ENCODE data around the gene SPHK2. TPM values are rescaled to one million over a fixed set of nuclear protein-coding genes. Genes with fewer than 3 reads are reported as not detected.
A peak's percentile ranks its signal among the peaks of the same experiment; 100 is the strongest.

Gene SPHK2
- polyA plus RNA-seq, 1 experiment = 9.2 TPM

- no peak for DNase-seq (ENCODE audit: low read depth)
- no peaks in the 10 kb centered on the region for H3K27me3 ChIP-seq (ENCODE audit: control insufficient read depth, insufficient read depth, low read length)
- H3K36me3 ChIP-seq (ENCODE audit: control insufficient read depth, insufficient read depth, low read length) = no peaks in the 10 kb centered on the region
- CTCF ChIA-PET = interaction anchor here (0.9 to 3.5 kb wide), 8 partner anchors 20 to 195 kb away, joined by 3 to 20 read pairs (median 4); no protein-coding TSS in a partner anchor
- H3K4me3 ChIP-seq (ENCODE audit: low read depth, low read length) = peak overlapping the region; percentile 47
- no peak for TF ChIP-seq CTCF (IDR thresholded peaks at IDR 0.05; ENCODE audit: insufficient read depth, low read depth, low read length)
- POLR2A ChIA-PET = no interaction called here
These were observed 27.5 kb downstream of the SPHK2 start for GRCh38 chr19:48646722-48647216.

GRCh38 chr19:48648134-48648533, 28.8 kb downstream of the SPHK2 start:
- TF ChIP-seq CTCF (IDR thresholded peaks at IDR 0.05; ENCODE audit: insufficient read depth, low read depth, low read length) = no peak
- no peak for DNase-seq (ENCODE audit: low read depth)
- H3K36me3 ChIP-seq (ENCODE audit: control insufficient read depth, insufficient read depth, low read length) = no peaks in the 10 kb centered on the region
- CTCF ChIA-PET = interaction anchor here (0.7 kb wide), 1 partner anchor 194 kb away, joined by 3 read pairs; no protein-coding TSS in a partner anchor
- H3K4me3 ChIP-seq (ENCODE audit: low read depth, low read length) = no peak overlapping the region
- POLR2A ChIA-PET = no interaction called here
- H3K27me3 ChIP-seq (ENCODE audit: control insufficient read depth, insufficient read depth, low read length) = 0 out of 2 replicates have a peak, but pooled peaks cover 2% of the 10 kb centered on the region

- ChIA-PET CTCF (interaction anchor here (1.2 kb wide), 1 partner anchor 23 kb away, joined by 3 read pairs; no protein-coding TSS in a partner anchor), POLR2A (no interaction called here)
- DNase-seq (ENCODE audit: low read depth) = no peak
These were observed 31.8 kb downstream of the SPHK2 start for GRCh38 chr19:48650974-48651682.

GRCh38 chr19:48651683-48652048, 32.4 kb downstream of the SPHK2 start:
- CTCF ChIA-PET = no interaction called here
- DNase-seq (ENCODE audit: low read depth) = no peak
- no peak for TF ChIP-seq CTCF (IDR thresholded peaks at IDR 0.05; ENCODE audit: insufficient read depth, low read depth, low read length)
- POLR2A ChIA-PET = no interaction called here
- H3K4me3 ChIP-seq (ENCODE audit: low read depth, low read length) = no peak overlapping the region
- H3K36me3 ChIP-seq (ENCODE audit: control insufficient read depth, insufficient read depth, low read length) = no peaks in the 10 kb centered on the region
- H3K27me3 ChIP-seq (ENCODE audit: control insufficient read depth, insufficient read depth, low read length) = peaks cover 2% of the 10 kb centered on the region; the same call in 1 of the 2 replicates

More at GRCh38 chr19:48650974-48651682, 31.8 kb downstream of the SPHK2 start:
- Histone ChIP-seq H3K36me3 (ENCODE audit: control insufficient read depth, insufficient read depth, low read length) (no peaks in the 10 kb centered on the region), H3K27me3 (ENCODE audit: control insufficient read depth, insufficient read depth, low read length) (peaks cover 2% of the 10 kb centered on the region; the same call in 1 of the 2 replicates), H3K4me3 (ENCODE audit: low read depth, low read length) (no peak overlapping the region)
- TF ChIP-seq CTCF (IDR thresholded peaks at IDR 0.05; ENCODE audit: insufficient read depth, low read depth, low read length) = no peak

- Histone ChIP-seq H3K4me3 (ENCODE audit: low read depth, low read length) (no peak overlapping the region), H3K27me3 (ENCODE audit: control insufficient read depth, insufficient read depth, low read length) (peaks cover 2% of the 10 kb centered on the region; the same call in 1 of the 2 replicates), H3K36me3 (ENCODE audit: control insufficient read depth, insufficient read depth, low read length) (no peaks in the 10 kb centered on the region)
- ChIA-PET CTCF (interaction anchor here (0.7 kb wide), 1 partner anchor 134 kb away, joined by 3 read pairs; no protein-coding TSS in a partner anchor), POLR2A (no interaction called here)
- DNase-seq (ENCODE audit: low read depth) = no peak
- no peak for TF ChIP-seq CTCF (IDR thresholded peaks at IDR 0.05; ENCODE audit: insufficient read depth, low read depth, low read length)
These were observed 35.2 kb downstream of the SPHK2 start for GRCh38 chr19:48654299-48655059.

All from BJ (cell line).